Testis (tissue), 5 donors: ENCODE data around the gene CLCA4. TPM values are rescaled to one million over a fixed set of nuclear protein-coding genes. Genes with fewer than 3 reads are reported as not detected.
A peak's percentile ranks its signal among the peaks of the same experiment; 100 is the strongest.

ENCODE experiments used
- DNase-seq: peaks from one replicate; pipeline ENCODE4 v3.0.0-alpha.2; 2019
- H3K27ac ChIP-seq, 2 donors: fragments of 200-600 bp; sonication (generic); one replicate each; pipeline ENCODE4 v1.5.1; 2019
- H3K27me3 ChIP-seq: fragments of 200-600 bp; sonication (generic); one replicate; pipeline ENCODE4 v1.5.1; 2019
- H3K36me3 ChIP-seq: fragments of 200-600 bp; sonication (generic); one replicate; pipeline ENCODE4 v1.5.1; 2017; ENCODE audit warnings: low read depth; ENCODE audit errors: missing control alignments
- H3K4me1 ChIP-seq: fragments of 200-600 bp; sonication (generic); one replicate; pipeline ENCODE4 v1.5.1; 2019
- H3K4me3 ChIP-seq, 2 donors: fragments of 200-600 bp; sonication (generic); one replicate each; pipeline ENCODE4 v1.5.1; 2017 to 2019
- H3K9me3 ChIP-seq: fragments of 200-600 bp; sonication (generic); one replicate; pipeline ENCODE4 v1.5.1; 2017
- POLR2A ChIP-seq: fragments of 450-650 bp; IDR thresholded peaks from one replicate; pipeline ENCODE4 v1.6.1; 2017; ENCODE audit warnings: antibody characterized with exemption, mild to moderate bottlenecking, moderate library complexity
- WGBS, 2 donors: methylation state at CpG; one replicate each; pipeline ENCODE4 v1.1.5; 2018; 5-methylcytosine and 5-hydroxymethylcytosine counted together
- intact Hi-C: fragments of 100-400 bp; cut with DNase I; formaldehyde crosslinking; loops from one replicate; pipeline ENCODE4 v1.15.1; 2023; ENCODE audit warnings: low total_unique reads
- long read RNA-seq, 2 donors: transcript quantifications; one replicate each; lab custom pipeline, GENCODE V29; 2026
- polyA plus RNA-seq: library from polyadenylated mRNA; stranded (reverse); fragments of 350-450 nt; fragmentation: Illumina TruSeq; extraction: RNeasy Lipid Tissue Mini Kit (QIAGEN cat#74804); gene quantifications from one replicate; pipeline ENCODE4 v1.2.3, GENCODE V29; 2014; ENCODE audit warnings: low read depth, low replicate concordance; ENCODE audit not compliant: insufficient read depth
- total RNA-seq, 2 donors: library from RNA; depleted of rRNA; stranded (reverse); fragments of >200 nt; gene quantifications; one replicate each; pipeline ENCODE4 v1.2.3, GENCODE V29; 2016
- TF ChIP-seq, protein P1 (sequence below), 3 experiments: fragments of 450-650 bp in 2 of 3; fragments of 200-600 bp in 1 of 3; sonication (generic) in 1 of 3; IDR thresholded peaks; one replicate each; pipeline ENCODE4 v1.5.1; 2016 to 2019; ENCODE audit warnings: antibody characterized with exemption in 3 of 3, mild to moderate bottlenecking in 2 of 3, moderate library complexity in 1 of 3

CLCA4 gene, protein sequence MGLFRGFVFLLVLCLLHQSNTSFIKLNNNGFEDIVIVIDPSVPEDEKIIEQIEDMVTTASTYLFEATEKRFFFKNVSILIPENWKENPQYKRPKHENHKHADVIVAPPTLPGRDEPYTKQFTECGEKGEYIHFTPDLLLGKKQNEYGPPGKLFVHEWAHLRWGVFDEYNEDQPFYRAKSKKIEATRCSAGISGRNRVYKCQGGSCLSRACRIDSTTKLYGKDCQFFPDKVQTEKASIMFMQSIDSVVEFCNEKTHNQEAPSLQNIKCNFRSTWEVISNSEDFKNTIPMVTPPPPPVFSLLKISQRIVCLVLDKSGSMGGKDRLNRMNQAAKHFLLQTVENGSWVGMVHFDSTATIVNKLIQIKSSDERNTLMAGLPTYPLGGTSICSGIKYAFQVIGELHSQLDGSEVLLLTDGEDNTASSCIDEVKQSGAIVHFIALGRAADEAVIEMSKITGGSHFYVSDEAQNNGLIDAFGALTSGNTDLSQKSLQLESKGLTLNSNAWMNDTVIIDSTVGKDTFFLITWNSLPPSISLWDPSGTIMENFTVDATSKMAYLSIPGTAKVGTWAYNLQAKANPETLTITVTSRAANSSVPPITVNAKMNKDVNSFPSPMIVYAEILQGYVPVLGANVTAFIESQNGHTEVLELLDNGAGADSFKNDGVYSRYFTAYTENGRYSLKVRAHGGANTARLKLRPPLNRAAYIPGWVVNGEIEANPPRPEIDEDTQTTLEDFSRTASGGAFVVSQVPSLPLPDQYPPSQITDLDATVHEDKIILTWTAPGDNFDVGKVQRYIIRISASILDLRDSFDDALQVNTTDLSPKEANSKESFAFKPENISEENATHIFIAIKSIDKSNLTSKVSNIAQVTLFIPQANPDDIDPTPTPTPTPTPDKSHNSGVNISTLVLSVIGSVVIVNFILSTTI
- total RNA-seq (under 1 TPM; 0.12 to 0.63 TPM), polyA plus RNA-seq (0.37 TPM)
- long read RNA-seq, donor 1, result 0 reads
- long read RNA-seq, donor 2, result 0 reads

DNA sequence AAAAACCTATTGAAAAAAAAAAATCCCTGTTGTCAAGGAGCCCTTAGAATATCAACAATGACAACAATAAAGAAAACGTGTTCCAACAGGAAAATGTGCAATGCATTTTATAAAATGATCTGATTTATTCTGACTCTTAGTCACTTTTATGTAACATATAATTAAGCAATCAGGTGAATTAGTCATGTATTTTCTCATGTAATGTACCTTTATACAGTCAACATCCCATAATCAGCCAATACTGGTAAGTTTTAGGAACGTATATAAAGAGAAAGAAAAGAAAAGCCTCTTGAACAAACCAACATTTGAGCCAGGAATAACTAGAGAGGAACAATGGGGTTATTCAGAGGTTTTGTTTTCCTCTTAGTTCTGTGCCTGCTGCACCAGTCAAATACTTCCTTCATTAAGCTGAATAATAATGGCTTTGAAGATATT is at the start of gene CLCA4:
TSS of gene CLCA4 (plus strand) at position 292 of the 435 bp plus-strand sequence. CDS start at position 334, 42 bp downstream.
- no peaks in the 10 kb centered on the region for H3K27me3 ChIP-seq
- 56 to 57% methylated on average over 2 of the region's 2 CpGs for WGBS, 2 donors
- H3K27ac ChIP-seq, result no peak within 1 kb of the TSS
- H3K9me3 ChIP-seq, result no peaks in the 10 kb centered on the region
- no peak within 1 kb of the TSS for H3K4me3 ChIP-seq
- TF ChIP-seq POLR2A, result no peak
- TF ChIP-seq, protein P1, sequence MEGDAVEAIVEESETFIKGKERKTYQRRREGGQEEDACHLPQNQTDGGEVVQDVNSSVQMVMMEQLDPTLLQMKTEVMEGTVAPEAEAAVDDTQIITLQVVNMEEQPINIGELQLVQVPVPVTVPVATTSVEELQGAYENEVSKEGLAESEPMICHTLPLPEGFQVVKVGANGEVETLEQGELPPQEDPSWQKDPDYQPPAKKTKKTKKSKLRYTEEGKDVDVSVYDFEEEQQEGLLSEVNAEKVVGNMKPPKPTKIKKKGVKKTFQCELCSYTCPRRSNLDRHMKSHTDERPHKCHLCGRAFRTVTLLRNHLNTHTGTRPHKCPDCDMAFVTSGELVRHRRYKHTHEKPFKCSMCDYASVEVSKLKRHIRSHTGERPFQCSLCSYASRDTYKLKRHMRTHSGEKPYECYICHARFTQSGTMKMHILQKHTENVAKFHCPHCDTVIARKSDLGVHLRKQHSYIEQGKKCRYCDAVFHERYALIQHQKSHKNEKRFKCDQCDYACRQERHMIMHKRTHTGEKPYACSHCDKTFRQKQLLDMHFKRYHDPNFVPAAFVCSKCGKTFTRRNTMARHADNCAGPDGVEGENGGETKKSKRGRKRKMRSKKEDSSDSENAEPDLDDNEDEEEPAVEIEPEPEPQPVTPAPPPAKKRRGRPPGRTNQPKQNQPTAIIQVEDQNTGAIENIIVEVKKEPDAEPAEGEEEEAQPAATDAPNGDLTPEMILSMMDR (IDR thresholded peaks at IDR 0.05), result no peak
- no peaks in the 10 kb centered on the region for H3K36me3 ChIP-seq
- intact Hi-C loops, result no loop called here
- no peak for DNase-seq
- H3K4me1 ChIP-seq, result no peaks in the 10 kb centered on the region

DNA sequence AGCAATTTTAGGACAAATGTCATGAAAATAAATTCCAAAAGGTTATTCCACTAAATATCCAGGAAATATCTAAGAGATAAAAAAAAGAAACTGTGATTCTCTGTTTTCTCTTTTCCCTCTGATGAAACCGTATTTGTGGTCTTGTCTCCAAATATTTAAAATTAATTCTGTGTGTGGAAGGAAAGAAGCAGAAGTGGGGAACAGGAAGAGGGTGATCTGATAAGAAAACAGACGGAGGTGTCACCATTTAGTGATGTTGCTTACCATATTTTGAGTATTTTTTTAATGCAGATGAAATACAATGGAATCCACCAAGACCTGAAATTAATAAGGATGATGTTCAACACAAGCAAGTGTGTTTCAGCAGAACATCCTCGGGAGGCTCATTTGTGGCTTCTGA is 48.6 kb upstream of the CLCA4 start:
- H3K4me1 ChIP-seq, result no peaks in the 10 kb centered on the region
- WGBS, 2 donors, result 86 to 89% methylated on average over 3 of the region's 3 CpGs
- intact Hi-C loops, result no loop called here
- no peak overlapping the region for H3K27ac ChIP-seq
- no peak for TF ChIP-seq POLR2A
- TF ChIP-seq, protein P1 (IDR thresholded peaks at IDR 0.05), result no peak
- no peaks in the 10 kb centered on the region for H3K36me3 ChIP-seq
- no peak for DNase-seq
- no peak overlapping the region for H3K4me3 ChIP-seq
- H3K9me3 ChIP-seq, result no peaks in the 10 kb centered on the region
- no peaks in the 10 kb centered on the region for H3K27me3 ChIP-seq

DNA sequence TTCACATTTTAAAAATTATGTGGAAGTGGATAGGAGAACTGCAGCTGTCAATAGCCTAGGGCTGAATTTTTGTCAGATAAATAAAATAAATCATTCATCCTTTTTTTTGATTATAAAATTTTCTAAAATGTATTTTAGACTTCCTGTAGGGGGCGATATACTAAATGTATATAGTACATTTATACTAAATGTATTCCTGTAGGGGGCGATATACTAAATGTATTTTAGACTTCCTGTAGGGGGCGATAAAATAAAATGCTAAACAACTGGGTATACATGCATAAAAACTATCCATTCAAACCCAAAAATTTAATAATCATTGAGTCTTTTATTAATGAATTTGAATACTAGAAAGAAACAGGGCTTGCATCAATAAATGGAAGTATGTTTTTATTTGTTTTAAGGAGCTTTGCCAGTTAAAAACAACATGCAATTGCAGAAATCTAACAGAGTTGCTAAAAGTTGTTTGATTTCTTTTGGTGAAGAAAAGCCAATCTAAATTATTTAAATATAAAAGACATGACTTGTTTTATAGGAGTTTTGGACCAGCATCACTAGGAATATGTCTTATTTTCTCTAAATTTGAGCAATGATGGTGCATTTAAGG is 46.8 kb upstream of the CLCA4 start:
- intact Hi-C loops, result no loop called here

GRCh38 chr1:86500714-86501113 is 46.2 kb upstream of the CLCA4 start:
- Histone ChIP-seq H3K9me3 (no peaks in the 10 kb centered on the region), H3K4me1 (no peaks in the 10 kb centered on the region), H3K36me3 (no peaks in the 10 kb centered on the region), H3K27ac (no peak overlapping the region), H3K4me3 (no peak overlapping the region), H3K27me3 (no peaks in the 10 kb centered on the region)
- TF ChIP-seq POLR2A, result no peak
- TF ChIP-seq, protein P1 (IDR thresholded peaks at IDR 0.05), result no peak
- WGBS, 2 donors, result 77 to 83% methylated on average over 2 of the region's 2 CpGs
- DNase-seq, result no peak
- intact Hi-C loops, result no loop called here

More for the DNA sequence above, 46.8 kb upstream of the CLCA4 start:
- DNase-seq, result no peak
- TF ChIP-seq, protein P1 (IDR thresholded peaks at IDR 0.05), result peak; percentile 65 to 99 (median 69)
- no peak for TF ChIP-seq POLR2A
- Histone ChIP-seq H3K27ac (no peak overlapping the region), H3K4me3 (no peak overlapping the region), H3K36me3 (no peaks in the 10 kb centered on the region), H3K4me1 (no peaks in the 10 kb centered on the region), H3K9me3 (no peaks in the 10 kb centered on the region), H3K27me3 (no peaks in the 10 kb centered on the region)
- WGBS, 2 donors, result 27 to 34% methylated on average over 3 of the region's 3 CpGs
